Frontal cortex (tissue), 4 donors: ENCODE measurements around the gene RNF166. TPM values are rescaled to one million over a fixed set of nuclear protein-coding genes. Genes with fewer than 3 reads are reported as not detected.

Experiments used
- DNase-seq, 2 donors: peaks; one replicate each; pipeline ENCODE4 v3.0.0; 2012; ENCODE audit warnings: low spot score in 2 of 2
- FAIRE-seq: peaks from 2 replicates; lab custom pipeline; 2012; peaks lifted over from hg19 to GRCh38; lab: Jason Lieb, UNC
- total RNA-seq: library from RNA; depleted of rRNA; stranded (reverse); fragments of >200 nt; gene quantifications from one replicate; pipeline ENCODE4 v1.2.3, GENCODE V29; 2014
- donor health status: control.
- donor health status: control.
- donor health status: control.

Gene RNF166
- 10.2 TPM for total RNA-seq

- no peak for FAIRE-seq
- peak; percentile 100 for DNase-seq
Measured at GRCh38 chr16:88706229-88706964, at the start of gene RNF166, which contains the start of gene CTU2. TSS of gene RNF166 (minus strand) at chr16:88706408. CDS start at chr16:88706325, 83 bp downstream. TSS of gene CTU2 (plus strand) at chr16:88706503. CDS start at chr16:88706531, 28 bp downstream.

GRCh38 chr16:88754912-88755744, 48.9 kb upstream of the RNF166 start:
- FAIRE-seq: no peak
- DNase-seq: peak in 1 of 2 donors; percentile 64

GRCh38 chr16:88754109-88754911, 48.1 kb upstream of the RNF166 start:
- DNase-seq: no peak
- no peak for FAIRE-seq

GRCh38 chr16:88753602-88754001, 47.4 kb upstream of the RNF166 start:
- DNase-seq (no peak), FAIRE-seq (no peak)

- no peak for FAIRE-seq
- no peak for DNase-seq
Measured at GRCh38 chr16:88753191-88753590, 47.0 kb upstream of the RNF166 start.

- FAIRE-seq: no peak
Measured at GRCh38 chr16:88752386-88753002, 46.3 kb upstream of the RNF166 start.

GRCh38 chr16:88750854-88751253, 44.6 kb upstream of the RNF166 start:
- FAIRE-seq (no peak), DNase-seq (no peak)

More at GRCh38 chr16:88752386-88753002, 46.3 kb upstream of the RNF166 start:
- DNase-seq: no peak

- DNase-seq (no peak), FAIRE-seq (no peak)
Measured at GRCh38 chr16:88749358-88749757, 43.1 kb upstream of the RNF166 start.

GRCh38 chr16:88748364-88748763, 42.2 kb upstream of the RNF166 start:
- FAIRE-seq: no peak
- no peak for DNase-seq

GRCh38 chr16:88747588-88748301, 41.5 kb upstream of the RNF166 start:
- DNase-seq (no peak), FAIRE-seq (no peak)

- DNase-seq: no peak
- no peak for FAIRE-seq
Measured at GRCh38 chr16:88746506-88746905, 40.3 kb upstream of the RNF166 start.

GRCh38 chr16:88744577-88745521, 38.6 kb upstream of the RNF166 start:
- FAIRE-seq (no peak), DNase-seq (no peak)

GRCh38 chr16:88743693-88744576, 37.7 kb upstream of the RNF166 start:
- FAIRE-seq: no peak
- peak; percentile 84 to 92 for DNase-seq

- FAIRE-seq (no peak), DNase-seq (no peak)
Measured at GRCh38 chr16:88742896-88743605, 36.8 kb upstream of the RNF166 start.

- no peak for DNase-seq
- FAIRE-seq: no peak
Measured at GRCh38 chr16:88741368-88741767, 35.2 kb upstream of the RNF166 start.

GRCh38 chr16:88740727-88741055, 34.5 kb upstream of the RNF166 start:
- DNase-seq: no peak
- FAIRE-seq: no peak
